ENCODE measurements around the gene HECTD3.
"Not testable (repeated sequence)": the region's sequence is repeated elsewhere in the genome, so short reads cannot be mapped to it uniquely, and the experiment has no call there.

HECTD3 gene

GRCh38 chr1:45013551-45014209 is 2.6 kb upstream of the HECTD3 start:
- DNase-seq, result no peak

GRCh38 chr1:45012639-45013278 is 1.6 kb upstream of the HECTD3 start:
- peak; percentile 48 for DNase-seq

- DNase-seq, result peak; percentile 93
These were observed 914 bp upstream of the HECTD3 start, which contains the start of gene UROD for GRCh38 chr1:45011837-45012638. UROD (plus strand) TSS chr1:45012254; CDS start chr1:45012266, 12 bp downstream.

GRCh38 chr1:45009956-45010854 is 919 bp downstream of the HECTD3 start:
- peak; percentile 57 for DNase-seq

GRCh38 chr1:45009296-45009865 is 1.7 kb downstream of the HECTD3 start:
- no peak for DNase-seq

GRCh38 chr1:45008516-45008915 is 2.6 kb downstream of the HECTD3 start:
- DNase-seq, result no peak

GRCh38 chr1:45008076-45008475 is 3.0 kb downstream of the HECTD3 start:
- DNase-seq, result no peak

GRCh38 chr1:45007311-45007710 is 3.8 kb downstream of the HECTD3 start:
- no peak for DNase-seq

- DNase-seq, result no peak
These were observed 5.4 kb downstream of the HECTD3 start for GRCh38 chr1:45005761-45006160.

- no peak for DNase-seq
These were observed 6.7 kb downstream of the HECTD3 start for GRCh38 chr1:45004281-45004920.

GRCh38 chr1:45003741-45004140 is 7.4 kb downstream of the HECTD3 start:
- no peak for DNase-seq

- no peak for DNase-seq
These were observed 8.2 kb downstream of the HECTD3 start for GRCh38 chr1:45002650-45003645.

- DNase-seq, result not testable (repeated sequence)
These were observed 9.5 kb downstream of the HECTD3 start for GRCh38 chr1:45001576-45001975.

- DNase-seq, result no peak
These were observed 10.1 kb downstream of the HECTD3 start for GRCh38 chr1:45001011-45001481.

GRCh38 chr1:44999232-44999631 is 11.9 kb downstream of the HECTD3 start:
- DNase-seq, result no peak

- DNase-seq, result no peak
These were observed 15.5 kb downstream of the HECTD3 start for GRCh38 chr1:44995467-44996238.

GRCh38 chr1:44994309-44994898 is 16.7 kb downstream of the HECTD3 start:
- DNase-seq, result no peak

GRCh38 chr1:44988531-44989156 is 22.5 kb downstream of the HECTD3 start:
- DNase-seq, result no peak
